Stimulated activated naive B cell treated with anti-CD40 and anti-IgM and Interleukin-4, amounts not matched to agents 10 μg/mL and 1 μg/mL and 100 μg/mL, for 72 hours (primary cell): ENCODE results near the gene ZNF582.

Source experiments
- ATAC-seq, 2 donors: fragments of 150-1000 bp; cut with Tn5 transposase; replicated peaks; 2 replicates each; pipeline ENCODE4 v1.10.0; 2021; ENCODE audit warnings: moderate library complexity in 1 of 2
- DNase-seq: peaks from one replicate; pipeline ENCODE4 v3.0.0; 2021
- H3K27ac Mint-ChIP-seq: one replicate; pipeline ENCODE4 v1.8.0; 2022; ENCODE audit warnings: mild to moderate bottlenecking, mixed read lengths
- H3K27me3 Mint-ChIP-seq, 2 donors: one replicate each; pipeline ENCODE4 v1.8.0; 2022; ENCODE audit warnings: mixed read lengths in 2 of 2
- H3K36me3 Mint-ChIP-seq, 2 donors: one replicate each; pipeline ENCODE4 v1.8.0; 2022; ENCODE audit warnings: mixed read lengths in 2 of 2, mild to moderate bottlenecking in 1 of 2
- H3K4me1 Mint-ChIP-seq, 2 donors: one replicate each; pipeline ENCODE4 v1.8.0; 2022; ENCODE audit warnings: mixed read lengths in 2 of 2, mild to moderate bottlenecking in 1 of 2
- H3K4me3 Mint-ChIP-seq, 2 donors: one replicate each; pipeline ENCODE4 v1.8.0; 2022; ENCODE audit warnings: mild to moderate bottlenecking in 2 of 2, mixed read lengths in 2 of 2, moderate library complexity in 1 of 2
- H3K9me3 Mint-ChIP-seq, 2 donors: one replicate each; pipeline ENCODE4 v1.8.0; 2022; ENCODE audit warnings: mixed read lengths in 2 of 2, mild to moderate bottlenecking in 1 of 2

Gene ZNF582

GRCh38 chr19:56393119-56394012 lies at the start of gene ZNF582:
Gene ZNF582, minus strand, starts transcription at chr19:56393534. Its CDS starts 1,782 bp downstream, at chr19:56391752.
- DNase-seq: peak; percentile 94
- Mint-ChIP-seq H3K36me3 (peaks cover 67 to 76% of the 10 kb centered on the region in 2 donors), H3K4me1 (peaks cover 6 to 11% of the 10 kb centered on the region in 2 donors), H3K27me3 (no peaks in the 10 kb centered on the region), H3K27ac (peak within 1 kb of the TSS; percentile 100), H3K9me3 (peaks cover 34 to 39% of the 10 kb centered on the region in 2 donors), H3K4me3 (peak within 1 kb of the TSS; percentile 88 to 100)
- ATAC-seq: peak; percentile 98 to 99

- Mint-ChIP-seq H3K9me3 (peaks cover 43 to 44% of the 10 kb centered on the region in 2 donors), H3K27ac (no peak overlapping the region), H3K4me1 (no peaks in the 10 kb centered on the region), H3K27me3 (no peaks in the 10 kb centered on the region), H3K4me3 (no peak overlapping the region), H3K36me3 (peaks cover 38 to 44% of the 10 kb centered on the region in 2 donors)
- DNase-seq: no peak
- ATAC-seq: no peak
Measured at GRCh38 chr19:56441206-56441792, 48.0 kb upstream of the ZNF582 start.

- Mint-ChIP-seq H3K27me3 (no peaks in the 10 kb centered on the region), H3K4me3 (no peak overlapping the region), H3K27ac (no peak overlapping the region), H3K4me1 (no peaks in the 10 kb centered on the region), H3K36me3 (peaks cover 47 to 61% of the 10 kb centered on the region in 2 donors), H3K9me3 (peaks cover 27 to 32% of the 10 kb centered on the region in 2 donors)
- ATAC-seq (no peak), DNase-seq (no peak)
Measured at GRCh38 chr19:56423985-56424353, 30.6 kb upstream of the ZNF582 start.

- Mint-ChIP-seq H3K9me3 (peaks cover 29 to 32% of the 10 kb centered on the region in 2 donors), H3K4me1 (no peaks in the 10 kb centered on the region), H3K27me3 (no peaks in the 10 kb centered on the region), H3K4me3 (no peak overlapping the region), H3K36me3 (peaks cover 52 to 66% of the 10 kb centered on the region in 2 donors), H3K27ac (no peak overlapping the region)
- ATAC-seq: no peak
- no peak for DNase-seq
Measured at GRCh38 chr19:56423276-56423984, 30.1 kb upstream of the ZNF582 start.

GRCh38 chr19:56405062-56405461 lies 11.7 kb upstream of the ZNF582 start:
- H3K4me3 Mint-ChIP-seq: peak overlapping the region; percentile 77 to 86
- H3K9me3 Mint-ChIP-seq: peaks cover 33 to 49% of the 10 kb centered on the region in 2 donors
- peaks cover 75 to 78% of the 10 kb centered on the region in 2 donors for H3K36me3 Mint-ChIP-seq
- DNase-seq: no peak
- H3K27ac Mint-ChIP-seq: peak overlapping the region; percentile 100
- ATAC-seq: no peak
- H3K4me1 Mint-ChIP-seq: peaks cover 18 to 32% of the 10 kb centered on the region in 2 donors
- H3K27me3 Mint-ChIP-seq: no peaks in the 10 kb centered on the region

GRCh38 chr19:56404705-56405056 lies 11.3 kb upstream of the ZNF582 start:
- DNase-seq (no peak), ATAC-seq (no peak)
- Mint-ChIP-seq H3K4me1 (peaks cover 18 to 33% of the 10 kb centered on the region in 2 donors), H3K27me3 (no peaks in the 10 kb centered on the region), H3K36me3 (peaks cover 76% of the 10 kb centered on the region in 2 donors), H3K9me3 (peaks cover 32 to 46% of the 10 kb centered on the region in 2 donors), H3K4me3 (peak overlapping the region; percentile 77 to 86), H3K27ac (peak overlapping the region; percentile 100)

- ATAC-seq (peak; percentile 87 to 90), DNase-seq (peak; percentile 94)
- Mint-ChIP-seq H3K4me1 (peaks cover 18 to 33% of the 10 kb centered on the region in 2 donors), H3K27ac (peak within 1 kb of the TSS; percentile 100), H3K9me3 (peaks cover 33 to 50% of the 10 kb centered on the region in 2 donors), H3K27me3 (no peaks in the 10 kb centered on the region), H3K36me3 (peaks cover 77 to 78% of the 10 kb centered on the region in 2 donors), H3K4me3 (peak within 1 kb of the TSS; percentile 77 to 86)
Measured at GRCh38 chr19:56403764-56404704, 10.7 kb upstream of the ZNF582 start, which contains the start of gene ZNF583. Gene ZNF583, plus strand, starts transcription at chr19:56404332. Its CDS starts 2,783 bp downstream, at chr19:56407115.

- DNase-seq: peak; percentile 25
Measured at GRCh38 chr19:56403261-56403660, 9.9 kb upstream of the ZNF582 start.

GRCh38 chr19:56400485-56400884 lies 7.2 kb upstream of the ZNF582 start:
- Mint-ChIP-seq H3K27ac (no peak overlapping the region), H3K4me1 (peaks cover 18 to 31% of the 10 kb centered on the region in 2 donors), H3K36me3 (peaks cover 79 to 81% of the 10 kb centered on the region in 2 donors), H3K27me3 (no peaks in the 10 kb centered on the region), H3K4me3 (no peak overlapping the region), H3K9me3 (peaks cover 33 to 47% of the 10 kb centered on the region in 2 donors)
- DNase-seq (no peak), ATAC-seq (no peak)

More at GRCh38 chr19:56403261-56403660, 9.9 kb upstream of the ZNF582 start:
- Mint-ChIP-seq H3K4me3 (peak overlapping the region; percentile 77 to 86), H3K27me3 (no peaks in the 10 kb centered on the region), H3K4me1 (peaks cover 18 to 33% of the 10 kb centered on the region in 2 donors), H3K27ac (peak overlapping the region; percentile 100), H3K9me3 (peaks cover 30 to 49% of the 10 kb centered on the region in 2 donors), H3K36me3 (peaks cover 77 to 78% of the 10 kb centered on the region in 2 donors)
- ATAC-seq: peak; percentile 57

- peaks cover 7 to 23% of the 10 kb centered on the region in 2 donors for H3K4me1 Mint-ChIP-seq
- H3K36me3 Mint-ChIP-seq: peaks cover 78 to 83% of the 10 kb centered on the region in 2 donors
- H3K27me3 Mint-ChIP-seq: no peaks in the 10 kb centered on the region
- ATAC-seq (no peak), DNase-seq (no peak)
- H3K27ac Mint-ChIP-seq: no peak overlapping the region
- H3K9me3 Mint-ChIP-seq: peaks cover 30 to 46% of the 10 kb centered on the region in 2 donors
- H3K4me3 Mint-ChIP-seq: no peak overlapping the region
Measured at GRCh38 chr19:56398809-56399208, 5.5 kb upstream of the ZNF582 start.

GRCh38 chr19:56383826-56384605 lies 9.3 kb downstream of the ZNF582 start:
- H3K4me3 Mint-ChIP-seq: no peak overlapping the region
- DNase-seq: no peak
- no peak for ATAC-seq
- H3K9me3 Mint-ChIP-seq: peaks cover 27 to 34% of the 10 kb centered on the region in 2 donors
- H3K36me3 Mint-ChIP-seq: peaks cover 60 to 81% of the 10 kb centered on the region in 2 donors
- H3K4me1 Mint-ChIP-seq: peaks cover 2 to 7% of the 10 kb centered on the region in 2 donors
- H3K27ac Mint-ChIP-seq: no peak overlapping the region
- H3K27me3 Mint-ChIP-seq: no peaks in the 10 kb centered on the region

GRCh38 chr19:56377105-56377924 lies 16.0 kb downstream of the ZNF582 start:
- peaks cover 75 to 87% of the 10 kb centered on the region in 2 donors for H3K36me3 Mint-ChIP-seq
- no peaks in the 10 kb centered on the region for H3K27me3 Mint-ChIP-seq
- H3K9me3 Mint-ChIP-seq: peaks cover 30 to 38% of the 10 kb centered on the region in 2 donors
- H3K27ac Mint-ChIP-seq: no peak overlapping the region
- H3K4me1 Mint-ChIP-seq: peaks cover 2 to 7% of the 10 kb centered on the region in 2 donors
- ATAC-seq (no peak), DNase-seq (no peak)
- no peak overlapping the region for H3K4me3 Mint-ChIP-seq
